GM19372 (cell line): ENCODE results near the gene TBX15.

Source experiments
- ATAC-seq: cut with Tn5 transposase; IDR thresholded peaks from one replicate; pipeline ENCODE4 v1.9.1; 2021; ENCODE audit warnings: mild to moderate bottlenecking, low read depth, moderate library complexity; ENCODE audit not compliant: unreplicated experiment

The TBX15 gene

DNA sequence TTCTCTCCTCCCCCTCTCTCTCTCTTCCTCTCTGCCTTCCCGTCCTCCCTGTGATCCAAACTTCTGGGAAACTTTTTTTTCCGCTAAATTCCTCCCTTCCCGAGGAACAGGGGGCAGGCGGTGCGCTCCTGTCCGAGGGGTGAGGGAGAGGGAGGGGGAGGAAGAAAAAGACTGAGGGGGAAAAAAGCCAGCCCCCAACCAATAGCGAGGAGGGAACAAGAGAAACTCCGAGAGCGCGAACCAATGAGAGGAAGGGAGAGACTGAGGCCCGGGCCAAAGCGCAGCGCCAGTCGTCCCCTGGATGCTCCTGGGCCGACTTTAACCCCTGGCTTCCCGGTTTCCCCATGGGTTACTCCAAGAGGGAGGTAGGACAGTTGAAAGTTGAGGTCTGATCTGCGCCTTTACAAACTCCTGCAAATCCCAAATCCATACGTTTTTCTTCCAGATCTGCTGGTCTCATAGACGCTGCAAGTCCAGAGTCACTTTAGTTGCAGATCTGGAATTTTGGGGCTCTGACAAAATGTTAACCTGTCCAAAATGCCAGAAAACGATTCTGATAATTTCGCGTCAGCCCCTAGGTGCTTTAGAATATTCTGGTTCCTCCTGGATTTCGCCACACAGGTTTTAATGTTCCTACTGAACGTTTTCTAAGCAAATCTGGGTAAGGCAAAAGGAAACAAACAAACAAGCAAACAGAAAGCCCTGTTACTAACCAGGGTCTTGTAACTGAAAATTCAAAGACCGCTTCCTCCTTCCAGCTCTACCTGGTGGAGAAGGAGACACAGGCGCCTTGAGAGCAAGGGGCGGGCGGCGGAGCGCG lies at the start of gene TBX15:
TBX15 (minus strand) TSS at position 158 of the 820 bp plus-strand sequence. CDS start 548 bp downstream, outside the sequence.
- no peak for ATAC-seq

DNA sequence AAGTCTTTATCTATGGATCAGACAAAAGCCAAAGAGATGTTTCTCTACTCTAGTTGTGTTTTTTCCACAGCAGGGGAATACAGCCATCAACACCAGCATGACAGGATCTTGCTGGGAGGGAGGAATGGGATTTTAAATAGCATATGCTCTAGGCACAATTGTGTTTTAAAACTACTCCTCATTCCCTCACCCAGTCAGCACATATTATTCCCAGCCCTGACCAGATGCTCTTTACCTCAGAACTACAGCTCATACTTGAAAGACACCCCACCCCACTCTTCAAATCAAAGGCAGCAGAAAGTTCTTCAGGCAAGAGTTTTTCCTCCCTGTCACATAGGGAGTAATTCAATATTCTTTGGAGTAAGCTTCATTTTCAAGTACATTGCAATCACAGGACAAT lies 46.2 kb upstream of the TBX15 start:
- ATAC-seq = no peak

DNA sequence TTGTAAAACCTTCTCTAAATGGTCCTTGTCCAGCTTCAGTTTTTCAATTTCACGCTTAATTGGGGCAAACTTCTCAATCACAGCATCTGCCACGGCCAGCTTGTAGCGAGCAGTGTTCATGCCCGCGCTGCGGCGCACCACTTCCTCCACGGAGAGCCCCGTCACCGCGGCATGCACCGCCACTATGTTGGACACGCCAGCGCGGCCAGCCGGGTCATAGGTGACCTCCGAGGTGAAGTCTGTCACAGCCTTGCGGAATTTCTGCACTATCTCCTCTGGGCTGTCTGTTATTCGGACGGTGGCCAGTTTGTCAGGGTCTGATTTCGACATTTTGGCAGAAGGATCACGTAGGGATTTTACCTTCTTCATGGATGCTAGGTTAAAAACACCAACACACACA lies 44.8 kb upstream of the TBX15 start:
- ATAC-seq = no peak

DNA sequence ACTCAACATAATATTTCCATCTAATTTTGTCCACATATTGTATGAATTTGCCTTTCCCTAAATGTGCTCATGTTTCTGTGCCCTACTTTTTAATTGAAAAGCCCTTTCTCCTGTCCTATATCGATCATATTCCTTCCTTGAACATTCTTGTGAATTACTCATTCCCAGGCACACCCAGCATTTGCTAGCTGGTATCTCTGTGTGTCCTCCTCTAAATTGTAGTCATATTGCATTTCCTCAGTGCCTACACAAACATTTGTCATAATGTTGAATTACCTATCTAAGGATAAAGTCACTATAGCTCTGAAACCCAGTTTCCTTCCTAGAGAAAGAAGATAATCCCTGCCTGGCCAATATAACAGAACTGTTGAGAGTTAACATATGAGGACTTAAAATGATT lies 39.6 kb upstream of the TBX15 start:
- ATAC-seq = no peak

DNA sequence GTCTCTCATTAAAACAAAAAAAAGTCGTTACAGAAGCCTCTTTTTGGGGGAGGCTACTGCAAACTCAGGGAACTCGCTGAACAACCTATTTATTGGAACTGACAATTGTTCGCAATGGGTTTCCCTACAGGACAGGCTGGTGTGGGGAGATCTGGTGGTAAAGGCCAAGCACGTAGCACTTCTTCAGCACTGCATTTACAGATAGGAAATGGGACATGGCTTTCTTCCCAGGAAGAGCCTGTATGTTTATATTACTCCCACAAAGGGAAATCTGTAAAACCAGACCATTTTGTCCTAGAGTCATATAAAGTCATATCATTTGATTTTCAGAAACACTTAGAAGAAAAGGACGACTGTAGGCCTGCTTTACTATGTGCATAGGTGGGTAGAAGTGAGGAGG lies 38.8 kb upstream of the TBX15 start:
- ATAC-seq = no peak

DNA sequence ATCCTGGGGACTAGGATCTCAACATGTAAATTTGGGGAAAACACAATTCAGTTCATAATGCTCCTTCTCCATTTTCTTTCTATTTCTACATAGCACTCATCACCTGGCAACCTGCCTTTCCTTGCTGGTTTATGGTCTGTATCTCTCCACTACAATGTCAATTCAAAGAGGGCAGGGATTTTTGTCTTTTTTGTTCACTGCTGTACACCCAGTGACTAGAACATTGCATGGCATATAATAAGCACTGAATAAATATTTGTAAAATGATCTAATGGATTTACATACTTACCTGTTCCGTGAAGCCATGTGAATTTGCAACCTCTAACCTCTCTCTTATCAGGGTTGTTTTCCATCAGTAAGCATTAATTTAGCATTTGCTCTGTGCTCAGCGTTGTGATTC lies 27.4 kb upstream of the TBX15 start:
- no peak for ATAC-seq

DNA sequence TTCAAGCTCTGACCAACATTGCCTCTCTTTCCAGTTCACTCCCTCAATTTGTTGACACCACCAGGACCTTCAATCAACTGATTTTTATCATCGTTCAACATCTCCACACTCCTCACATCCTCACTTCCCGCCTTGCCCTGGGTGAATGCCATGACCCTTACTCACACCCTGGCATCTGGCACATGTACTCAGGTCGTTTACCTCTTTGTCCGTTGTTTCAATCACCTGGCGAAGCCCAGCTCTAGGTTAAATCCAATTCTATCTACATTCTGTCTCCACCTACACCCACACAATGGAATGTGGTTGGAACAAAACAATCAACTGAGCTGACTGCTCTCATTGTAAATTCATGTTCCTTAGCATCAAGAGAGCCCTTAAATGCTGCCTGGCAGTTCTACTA lies 24.2 kb upstream of the TBX15 start:
- no peak for ATAC-seq

DNA sequence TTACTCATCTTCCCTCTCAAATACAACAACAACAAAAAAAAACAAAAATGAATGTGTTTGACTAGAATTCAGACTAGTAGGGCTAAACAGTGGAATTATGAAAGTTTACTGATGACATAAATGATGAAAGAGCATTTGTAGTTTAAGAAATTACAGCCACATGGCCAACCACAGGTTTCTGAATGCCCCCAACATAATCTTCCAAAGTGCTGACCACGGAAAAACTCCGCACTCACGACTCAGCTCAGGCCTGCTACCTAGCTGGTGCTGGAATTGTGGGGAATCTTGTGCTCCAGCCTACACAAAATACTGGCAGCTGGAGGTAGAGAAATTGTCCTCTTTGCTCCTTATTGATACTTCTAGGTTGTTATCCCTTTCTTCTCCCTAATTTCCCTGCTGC lies 23.6 kb upstream of the TBX15 start:
- ATAC-seq = no peak

DNA sequence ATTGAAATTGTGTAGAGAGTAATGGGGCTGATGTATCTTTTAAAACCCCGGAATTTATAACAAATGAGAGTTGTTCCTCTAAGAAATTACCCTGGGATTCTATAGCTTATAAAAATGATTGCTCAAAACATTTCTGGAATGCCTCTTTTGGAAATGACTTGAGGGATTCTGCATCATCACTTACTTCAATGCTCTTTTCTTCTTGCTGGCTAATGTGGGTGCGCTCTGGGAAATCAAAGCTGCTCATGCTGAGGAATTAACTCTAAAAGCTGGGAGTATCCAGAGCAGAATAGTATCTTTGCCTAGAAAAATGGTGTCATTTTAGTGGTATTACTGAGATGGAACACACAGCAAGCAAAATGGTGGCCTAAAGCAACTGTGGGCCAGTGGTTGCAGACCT lies 23.0 kb upstream of the TBX15 start:
- ATAC-seq = no peak

DNA sequence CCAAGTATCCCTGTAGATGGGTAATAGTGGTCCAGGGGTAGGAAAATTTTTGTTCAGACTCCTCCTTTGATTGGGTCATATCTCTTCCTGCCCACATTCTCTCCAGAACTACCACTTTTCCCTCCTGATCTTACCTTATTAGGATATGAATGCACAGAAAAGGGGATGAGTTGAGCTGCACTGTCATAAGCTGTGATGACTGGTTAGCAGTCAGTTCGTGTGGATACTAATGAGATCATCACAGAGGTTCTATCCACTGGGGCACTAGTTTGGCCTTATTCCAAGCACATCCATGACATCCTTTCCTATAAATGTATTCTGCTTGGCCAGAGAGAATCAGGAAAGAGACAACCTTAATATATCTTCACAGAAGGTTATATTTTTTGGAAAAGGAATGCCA lies 22.1 kb upstream of the TBX15 start:
- no peak for ATAC-seq

DNA sequence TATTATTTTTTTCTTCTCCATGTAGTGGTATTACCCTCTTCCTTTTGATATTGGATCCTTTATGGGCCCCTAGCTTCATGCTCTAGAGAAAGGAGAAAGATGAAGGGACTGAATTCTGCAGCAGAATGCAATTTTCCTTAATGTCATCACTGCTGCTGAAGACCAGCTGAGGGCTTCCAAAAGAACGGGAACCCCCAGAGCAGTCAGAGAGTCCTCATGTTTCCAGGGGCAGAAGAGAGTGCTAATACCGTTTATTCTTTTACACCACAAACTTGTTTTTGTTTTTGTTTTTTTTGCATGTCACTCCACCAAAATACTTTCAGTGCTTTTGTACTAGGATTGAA lies 21.1 kb upstream of the TBX15 start:
- no peak for ATAC-seq

DNA sequence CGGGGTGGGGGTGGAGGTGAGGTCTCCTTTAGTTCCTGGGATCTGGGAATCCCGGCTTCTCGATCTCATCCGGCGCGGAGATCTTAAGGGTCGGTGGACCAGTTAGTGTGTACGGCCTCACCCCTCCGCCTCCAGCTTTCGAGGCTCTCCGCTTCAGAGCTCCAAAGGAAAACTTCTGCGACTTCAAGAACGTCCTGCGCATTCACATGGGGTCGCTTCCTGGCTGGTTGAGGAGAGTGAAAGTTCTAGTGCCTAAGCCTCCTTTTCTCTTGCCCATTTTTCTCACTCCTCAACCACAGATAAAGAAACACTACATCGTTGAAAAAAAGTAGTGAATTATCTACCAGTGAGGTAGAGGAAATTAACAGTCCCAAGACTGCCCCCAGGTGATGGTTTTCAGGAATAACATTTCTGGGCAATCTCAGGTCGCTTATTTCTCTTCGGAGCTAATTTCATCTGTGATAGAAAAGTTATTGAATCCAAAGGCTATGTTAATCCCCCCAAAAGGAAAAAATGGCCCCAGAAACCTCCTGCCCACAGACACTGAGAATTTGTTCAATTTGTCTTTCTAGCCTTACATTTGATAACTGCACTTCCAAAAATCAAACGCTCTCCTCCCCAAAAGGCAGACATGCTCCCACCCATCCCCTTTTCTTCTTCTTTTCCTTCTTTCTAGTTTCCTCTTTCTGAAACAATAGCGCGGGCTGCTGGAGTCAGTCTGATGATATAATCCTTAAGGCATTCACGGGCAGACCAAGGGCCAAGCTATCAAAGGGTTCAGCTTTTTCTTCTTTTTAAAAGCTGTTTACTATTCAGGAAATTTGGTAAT lies 20.6 kb upstream of the TBX15 start:
- ATAC-seq = peak; percentile 76

DNA sequence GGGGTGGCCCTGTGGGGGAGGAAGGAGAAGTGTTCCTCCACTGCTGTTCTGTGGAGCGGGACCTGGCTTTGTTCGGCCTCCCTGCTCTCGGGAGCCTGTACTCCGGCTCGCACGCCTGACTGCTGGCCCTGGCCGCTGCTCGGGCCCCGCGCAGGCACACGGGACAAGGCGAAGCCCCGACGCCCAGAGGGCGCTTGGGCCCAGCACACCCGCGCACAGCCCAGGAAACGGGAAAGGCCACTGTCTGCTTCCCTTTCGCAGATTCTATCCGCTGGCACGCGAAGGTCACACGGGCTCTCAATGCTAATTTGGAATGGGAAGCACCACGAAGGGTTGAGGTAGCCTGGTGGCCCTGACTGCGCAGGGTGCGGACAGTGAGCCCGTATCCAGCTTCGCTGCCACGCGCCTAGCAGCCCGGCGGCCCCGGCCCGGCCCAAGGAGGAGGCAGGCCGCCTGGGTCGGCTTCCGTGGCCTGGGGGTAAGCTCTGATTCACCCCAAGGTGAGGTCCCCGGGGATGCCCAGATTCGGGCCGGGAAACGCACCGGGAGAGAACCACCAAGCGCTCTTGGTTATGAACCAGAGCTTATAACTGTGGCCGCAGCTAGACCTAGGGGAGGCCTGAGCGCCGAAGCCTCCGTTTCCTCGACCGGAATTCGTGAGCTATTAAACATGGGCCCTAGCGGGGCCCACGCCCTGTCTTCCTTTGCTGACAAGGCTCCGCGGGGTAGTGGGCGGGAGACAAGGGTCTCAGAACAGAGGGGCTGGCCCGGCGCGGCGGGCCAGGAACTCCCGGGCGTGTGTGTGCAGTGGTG lies 19.7 kb upstream of the TBX15 start:
- ATAC-seq = no peak

DNA sequence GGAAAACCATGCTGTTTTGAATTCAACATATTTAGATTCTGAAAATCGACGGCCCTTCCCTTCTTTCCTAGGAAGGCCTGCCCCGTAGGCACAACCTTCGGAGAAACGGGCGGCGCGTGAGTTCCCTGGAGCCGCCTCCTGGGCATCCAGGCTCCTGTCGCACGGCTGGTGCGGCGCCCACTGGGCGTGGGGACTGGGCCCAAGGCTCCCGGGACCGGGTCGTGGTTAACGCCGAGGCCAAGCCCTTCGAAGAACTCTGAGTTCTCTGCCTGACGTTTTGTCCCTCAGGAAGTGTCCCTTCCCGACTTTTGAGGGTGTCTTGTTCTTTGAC lies 19.2 kb upstream of the TBX15 start:
- ATAC-seq = no peak

DNA sequence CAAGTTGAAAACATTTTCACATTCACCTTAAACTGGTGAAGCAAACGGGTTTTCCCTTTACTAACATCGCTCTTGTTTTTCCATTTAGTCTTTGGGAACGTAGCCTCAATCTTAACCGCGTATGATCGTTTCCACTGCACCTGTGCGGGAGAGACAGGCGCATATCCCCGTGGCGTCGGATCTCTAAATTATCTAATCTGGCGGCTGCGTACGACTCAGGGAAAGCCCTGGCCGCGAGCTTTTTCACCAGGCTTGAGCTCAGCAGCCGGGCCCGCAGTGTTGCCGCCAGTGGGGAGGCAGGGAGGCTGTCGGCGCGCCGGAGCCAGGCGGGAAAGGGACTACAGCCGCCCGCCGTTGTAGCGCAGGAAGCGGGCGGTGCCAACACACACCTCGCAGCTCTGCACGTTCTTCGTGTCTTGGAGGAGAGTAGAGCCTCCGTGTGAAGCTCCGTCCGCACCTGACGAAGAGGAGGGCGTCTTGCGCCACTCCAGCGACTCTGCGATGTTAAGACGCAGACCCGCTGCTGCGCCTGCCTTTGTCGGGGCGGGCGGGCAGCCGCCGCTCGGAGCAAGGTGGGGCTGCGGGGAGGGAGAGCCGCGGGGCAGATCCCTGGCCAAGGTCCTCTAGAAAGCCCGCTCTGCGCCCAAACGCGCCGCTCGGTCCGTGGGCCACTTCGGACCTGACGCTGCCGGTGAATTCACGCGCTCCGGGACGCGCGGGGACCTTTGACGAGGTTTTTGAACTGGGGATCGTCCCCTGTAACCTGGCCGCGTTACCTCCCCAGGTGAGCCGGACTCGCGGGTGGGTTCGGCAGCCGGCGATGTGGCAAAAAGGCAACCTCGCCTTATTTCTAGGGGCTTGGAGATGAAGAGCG lies 18.5 kb upstream of the TBX15 start:
- no peak for ATAC-seq

DNA sequence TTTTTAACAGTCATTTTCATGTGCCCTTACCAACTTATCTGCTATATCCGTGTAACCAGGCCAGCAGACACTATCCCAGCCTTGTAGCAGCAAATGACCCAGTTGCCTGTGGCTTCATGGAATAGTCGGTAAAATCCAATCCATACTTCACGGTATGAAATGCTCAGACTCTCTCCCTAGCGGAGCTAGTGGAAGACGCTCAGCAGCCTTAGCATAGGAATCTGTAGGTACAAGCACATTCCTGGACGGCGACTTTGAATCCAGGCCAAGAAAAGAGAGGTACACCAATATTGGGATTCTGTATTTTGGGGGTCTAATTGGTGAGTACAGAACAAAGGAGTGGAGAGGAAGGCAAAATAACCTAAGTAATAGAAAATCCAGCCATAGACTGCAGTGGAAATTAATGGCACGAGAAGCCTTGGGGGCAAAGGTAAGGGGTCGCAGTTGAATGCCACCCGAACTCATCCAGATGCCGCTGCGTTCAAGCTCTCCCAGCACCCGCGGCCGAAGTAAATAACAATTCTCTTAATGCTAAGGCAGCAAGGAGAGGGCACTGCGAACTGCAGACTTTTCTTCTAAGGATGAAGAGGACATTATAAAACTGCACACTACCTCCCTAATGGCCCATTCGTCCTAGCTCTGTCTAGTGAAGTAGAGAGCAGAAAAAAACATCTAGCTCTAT lies 17.7 kb upstream of the TBX15 start:
- no peak for ATAC-seq

DNA sequence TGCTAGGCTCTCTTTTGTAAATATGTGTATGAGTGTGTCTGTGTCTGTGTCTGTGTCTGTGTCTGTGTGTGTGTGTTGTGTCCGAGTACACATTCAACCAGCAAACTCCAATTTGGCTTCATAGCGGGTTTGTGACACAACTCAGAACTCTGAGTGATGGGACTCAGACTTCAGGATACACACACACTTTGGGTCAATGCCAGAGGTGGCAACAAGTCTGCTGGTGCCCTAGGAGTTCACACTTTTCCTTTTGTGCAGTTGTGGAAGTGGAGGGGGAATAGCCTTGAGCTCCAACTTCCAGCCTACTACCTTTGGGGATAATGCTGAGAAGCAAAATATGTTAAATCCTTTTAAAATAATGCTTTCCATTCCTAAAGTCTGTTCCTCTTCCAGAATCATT lies 16.6 kb upstream of the TBX15 start:
- no peak for ATAC-seq

DNA sequence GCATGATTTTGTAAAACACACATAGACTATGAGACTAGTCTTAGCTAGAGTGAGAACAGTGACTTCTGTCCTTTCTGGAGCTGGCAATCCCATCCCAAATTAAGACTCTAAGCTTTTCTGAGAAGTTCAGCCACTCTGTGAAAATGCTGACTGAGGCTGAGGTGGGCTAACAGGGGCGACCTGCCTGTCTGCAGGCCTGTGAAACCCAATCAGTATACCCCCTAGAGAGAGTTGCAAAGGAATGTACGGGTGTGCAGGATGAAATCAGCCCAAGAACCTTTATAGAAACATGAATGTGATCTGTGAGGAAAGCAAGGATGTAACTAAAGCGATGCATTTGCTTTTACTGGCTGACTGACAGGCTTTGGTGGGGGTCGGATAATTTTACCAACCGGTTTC lies 16.0 kb upstream of the TBX15 start:
- no peak for ATAC-seq

DNA sequence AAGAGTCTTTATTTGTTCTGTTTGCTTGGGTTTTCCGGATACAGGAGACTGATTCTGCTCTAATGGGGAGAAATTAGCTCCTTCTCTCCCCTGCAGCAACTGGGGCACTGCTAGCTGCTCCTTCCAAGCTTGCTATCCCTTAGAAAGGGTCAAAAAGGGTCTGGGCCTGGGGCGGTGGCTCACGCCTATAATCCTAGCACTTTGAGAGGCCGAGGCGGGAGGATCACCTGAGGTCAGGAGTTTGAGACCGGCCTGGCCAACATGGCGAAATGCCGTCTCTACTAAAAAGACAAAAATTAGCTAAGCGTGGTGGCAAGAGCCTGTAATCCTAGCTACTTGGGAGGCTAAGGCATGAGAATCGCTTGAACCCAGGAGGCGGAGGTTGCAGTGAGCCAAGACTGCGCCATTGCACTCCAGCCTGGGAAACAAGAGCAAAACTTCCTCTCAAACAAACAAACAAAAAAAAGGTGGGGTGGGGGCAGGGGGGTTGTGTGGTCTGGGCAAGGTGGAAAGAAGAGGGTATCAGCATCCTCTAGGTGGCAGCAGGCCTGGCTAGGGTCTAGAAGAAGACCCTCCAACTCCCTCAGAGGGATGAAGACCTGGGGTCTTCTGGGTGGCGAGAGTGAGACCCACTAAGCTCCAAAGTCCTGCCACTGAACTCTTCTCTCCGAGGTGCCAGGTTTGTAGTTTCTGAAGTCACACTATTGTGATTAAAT lies 15.4 kb upstream of the TBX15 start:
- ATAC-seq = no peak
